ENCODE measurements around the gene RAET1E. TPM values are rescaled to one million over a fixed set of nuclear protein-coding genes. Genes with fewer than 3 reads are reported as not detected.

The RAET1E gene
- total and polyA plus RNA-seq, 2 experiments from 2014 or later: not detected

GRCh38 chr6:149935668-149936067 lies 37.8 kb upstream of the RAET1E start (continued):
- TF ChIP-seq, protein P1, sequence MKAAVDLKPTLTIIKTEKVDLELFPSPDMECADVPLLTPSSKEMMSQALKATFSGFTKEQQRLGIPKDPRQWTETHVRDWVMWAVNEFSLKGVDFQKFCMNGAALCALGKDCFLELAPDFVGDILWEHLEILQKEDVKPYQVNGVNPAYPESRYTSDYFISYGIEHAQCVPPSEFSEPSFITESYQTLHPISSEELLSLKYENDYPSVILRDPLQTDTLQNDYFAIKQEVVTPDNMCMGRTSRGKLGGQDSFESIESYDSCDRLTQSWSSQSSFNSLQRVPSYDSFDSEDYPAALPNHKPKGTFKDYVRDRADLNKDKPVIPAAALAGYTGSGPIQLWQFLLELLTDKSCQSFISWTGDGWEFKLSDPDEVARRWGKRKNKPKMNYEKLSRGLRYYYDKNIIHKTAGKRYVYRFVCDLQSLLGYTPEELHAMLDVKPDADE (IDR thresholded peaks at IDR 0.05): no peak
- TF ChIP-seq NANOG (IDR thresholded peaks at IDR 0.05; ENCODE audit: borderline replicate concordance) (no peak), CREB1 (CRISPR knock-in tag; IDR thresholded peaks at IDR 0.05; ENCODE audit: low read depth) (no peak), JUNB (IDR thresholded peaks at IDR 0.05; ENCODE audit: unreplicated experiment) (no peak), ZNF331 (CRISPR knock-in tag; IDR thresholded peaks at IDR 0.05; ENCODE audit: low read depth) (no peak)
- TF ChIP-seq, protein P2, sequence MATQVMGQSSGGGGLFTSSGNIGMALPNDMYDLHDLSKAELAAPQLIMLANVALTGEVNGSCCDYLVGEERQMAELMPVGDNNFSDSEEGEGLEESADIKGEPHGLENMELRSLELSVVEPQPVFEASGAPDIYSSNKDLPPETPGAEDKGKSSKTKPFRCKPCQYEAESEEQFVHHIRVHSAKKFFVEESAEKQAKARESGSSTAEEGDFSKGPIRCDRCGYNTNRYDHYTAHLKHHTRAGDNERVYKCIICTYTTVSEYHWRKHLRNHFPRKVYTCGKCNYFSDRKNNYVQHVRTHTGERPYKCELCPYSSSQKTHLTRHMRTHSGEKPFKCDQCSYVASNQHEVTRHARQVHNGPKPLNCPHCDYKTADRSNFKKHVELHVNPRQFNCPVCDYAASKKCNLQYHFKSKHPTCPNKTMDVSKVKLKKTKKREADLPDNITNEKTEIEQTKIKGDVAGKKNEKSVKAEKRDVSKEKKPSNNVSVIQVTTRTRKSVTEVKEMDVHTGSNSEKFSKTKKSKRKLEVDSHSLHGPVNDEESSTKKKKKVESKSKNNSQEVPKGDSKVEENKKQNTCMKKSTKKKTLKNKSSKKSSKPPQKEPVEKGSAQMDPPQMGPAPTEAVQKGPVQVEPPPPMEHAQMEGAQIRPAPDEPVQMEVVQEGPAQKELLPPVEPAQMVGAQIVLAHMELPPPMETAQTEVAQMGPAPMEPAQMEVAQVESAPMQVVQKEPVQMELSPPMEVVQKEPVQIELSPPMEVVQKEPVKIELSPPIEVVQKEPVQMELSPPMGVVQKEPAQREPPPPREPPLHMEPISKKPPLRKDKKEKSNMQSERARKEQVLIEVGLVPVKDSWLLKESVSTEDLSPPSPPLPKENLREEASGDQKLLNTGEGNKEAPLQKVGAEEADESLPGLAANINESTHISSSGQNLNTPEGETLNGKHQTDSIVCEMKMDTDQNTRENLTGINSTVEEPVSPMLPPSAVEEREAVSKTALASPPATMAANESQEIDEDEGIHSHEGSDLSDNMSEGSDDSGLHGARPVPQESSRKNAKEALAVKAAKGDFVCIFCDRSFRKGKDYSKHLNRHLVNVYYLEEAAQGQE (IDR thresholded peaks at IDR 0.05; ENCODE audit: unreplicated experiment): no peak

- no peak overlapping the region for H3K27ac Mint-ChIP-seq
- Histone ChIP-seq H4K20me1 (replicated peaks; ENCODE audit: insufficient read depth) (no peaks in the 10 kb centered on the region; the same call in 1 of the 2 replicates), H3K4me1 (ENCODE audit: insufficient read depth) (peaks cover 8% of the 10 kb centered on the region; the same call in 1 of the 2 replicates), H3K4me3 (no peak overlapping the region), H3K36me3 (ENCODE audit: insufficient read depth) (no peaks in the 10 kb centered on the region), H3K4me2 (no peak overlapping the region), H3K9me2 (ENCODE audit: insufficient read depth) (no peaks in the 10 kb centered on the region), H2AFZ (no peak overlapping the region), H3K79me2 (replicated peaks; ENCODE audit: insufficient read depth) (no peaks in the 10 kb centered on the region), H3K27me3 (ENCODE audit: insufficient read depth) (peaks cover 84% of the 10 kb centered on the region), H3K27ac (ENCODE audit: low read depth) (no peak overlapping the region), H3F3A (replicated peaks; ENCODE audit: low read depth) (no peaks in the 10 kb centered on the region)
- no peak for DNase-seq (ENCODE audit: low spot score)
- peaks cover 60% of the 10 kb centered on the region for H3K27me3 Mint-ChIP-seq (ENCODE audit: insufficient read depth, low read depth, poor library complexity)
- no peaks in the 10 kb centered on the region; the same call in 2 of the 3 replicates for H3K36me3 Mint-ChIP-seq (ENCODE audit: low read depth)
- ATAC-seq: no peak
- TF ChIP-seq POLR2AphosphoS5 (IDR thresholded peaks at IDR 0.05; ENCODE audit: low read depth) (no peak), CREB1 (CRISPR knock-in tag; IDR thresholded peaks at IDR 0.05; ENCODE audit: low read depth) (no peak), EZH2phosphoT487 (IDR thresholded peaks at IDR 0.05; ENCODE audit: unreplicated experiment) (no peak), EZH2 (IDR thresholded peaks at IDR 0.05; ENCODE audit: low read depth, unreplicated experiment) (no peak), STAT1 (IDR thresholded peaks at IDR 0.05; ENCODE audit: unreplicated experiment) (no peak), JUNB (IDR thresholded peaks at IDR 0.05; ENCODE audit: unreplicated experiment) (no peak)
- TF ChIP-seq, protein P3, sequence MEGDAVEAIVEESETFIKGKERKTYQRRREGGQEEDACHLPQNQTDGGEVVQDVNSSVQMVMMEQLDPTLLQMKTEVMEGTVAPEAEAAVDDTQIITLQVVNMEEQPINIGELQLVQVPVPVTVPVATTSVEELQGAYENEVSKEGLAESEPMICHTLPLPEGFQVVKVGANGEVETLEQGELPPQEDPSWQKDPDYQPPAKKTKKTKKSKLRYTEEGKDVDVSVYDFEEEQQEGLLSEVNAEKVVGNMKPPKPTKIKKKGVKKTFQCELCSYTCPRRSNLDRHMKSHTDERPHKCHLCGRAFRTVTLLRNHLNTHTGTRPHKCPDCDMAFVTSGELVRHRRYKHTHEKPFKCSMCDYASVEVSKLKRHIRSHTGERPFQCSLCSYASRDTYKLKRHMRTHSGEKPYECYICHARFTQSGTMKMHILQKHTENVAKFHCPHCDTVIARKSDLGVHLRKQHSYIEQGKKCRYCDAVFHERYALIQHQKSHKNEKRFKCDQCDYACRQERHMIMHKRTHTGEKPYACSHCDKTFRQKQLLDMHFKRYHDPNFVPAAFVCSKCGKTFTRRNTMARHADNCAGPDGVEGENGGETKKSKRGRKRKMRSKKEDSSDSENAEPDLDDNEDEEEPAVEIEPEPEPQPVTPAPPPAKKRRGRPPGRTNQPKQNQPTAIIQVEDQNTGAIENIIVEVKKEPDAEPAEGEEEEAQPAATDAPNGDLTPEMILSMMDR (conservative IDR thresholded peaks at IDR 0.05; ENCODE audit: low read depth in 2 of 2): no peak
- H3K4me3 Mint-ChIP-seq: no peak overlapping the region
- H3K4me1 Mint-ChIP-seq: peaks cover 6% of the 10 kb centered on the region
- peaks cover 2% of the 10 kb centered on the region; the same call in 2 of the 3 replicates for H3K9me3 Mint-ChIP-seq
These were observed 37.3 kb upstream of the RAET1E start for GRCh38 chr6:149935246-149935645.
